Activated naive CD8-positive, alpha-beta T cell treated with anti-CD3 and anti-CD28 coated beads, Interleukin-2, amount 50 U/mL, for 24 hours (primary cell): ENCODE results near the gene MDH1B.
"Not testable (repeated sequence)": the region's sequence is repeated elsewhere in the genome, so short reads cannot be mapped to it uniquely, and the experiment has no call there.

Experiments used
- ATAC-seq: fragments of 150-1000 bp; cut with Tn5 transposase; one replicate; pipeline ENCODE4 v1.10.0; 2021
- DNase-seq: peaks from one replicate; pipeline ENCODE4 v3.0.0; 2021
- H3K27ac Mint-ChIP-seq: one replicate; pipeline ENCODE4 v1.8.0; 2021; ENCODE audit warnings: mild to moderate bottlenecking, mixed read lengths
- H3K27me3 Mint-ChIP-seq: one replicate; pipeline ENCODE4 v1.8.0; 2021; ENCODE audit warnings: mixed read lengths
- H3K36me3 Mint-ChIP-seq: one replicate; pipeline ENCODE4 v1.8.0; 2021; ENCODE audit warnings: low read depth, mixed read lengths
- H3K4me1 Mint-ChIP-seq: one replicate; pipeline ENCODE4 v1.8.0; 2021; ENCODE audit warnings: mixed read lengths
- H3K4me3 Mint-ChIP-seq: one replicate; pipeline ENCODE4 v1.8.0; 2021; ENCODE audit warnings: mild to moderate bottlenecking, moderate library complexity, mixed read lengths
- H3K9me3 Mint-ChIP-seq: one replicate; pipeline ENCODE4 v1.8.0; 2021; ENCODE audit warnings: mixed read lengths

Gene MDH1B

GRCh38 chr2:206765242-206766056 is at the start of gene MDH1B, which contains the start of gene FASTKD2:
MDH1B (minus strand) TSS chr2:206765328; CDS start chr2:206765271, 57 bp downstream.
FASTKD2 (plus strand) TSS chr2:206765606; CDS start chr2:206766694, 1,088 bp downstream.
- Mint-ChIP-seq H3K27ac (peak within 1 kb of the TSS; percentile 98), H3K36me3 (peaks cover 27% of the 10 kb centered on the region), H3K4me3 (peak within 1 kb of the TSS; percentile 95), H3K27me3 (peaks cover 9% of the 10 kb centered on the region), H3K9me3 (no peaks in the 10 kb centered on the region), H3K4me1 (peaks cover 39% of the 10 kb centered on the region)
- ATAC-seq (peak; percentile 87), DNase-seq (peak; percentile 87)

GRCh38 chr2:206814498-206814897 is 49.4 kb upstream of the MDH1B start:
- Mint-ChIP-seq H3K4me3 (no peak overlapping the region), H3K9me3 (peaks cover 7% of the 10 kb centered on the region), H3K27me3 (no peaks in the 10 kb centered on the region), H3K36me3 (peaks cover 1% of the 10 kb centered on the region), H3K27ac (no peak overlapping the region), H3K4me1 (no peaks in the 10 kb centered on the region)
- ATAC-seq (no peak), DNase-seq (no peak)

- not testable (repeated sequence) for ATAC-seq, H3K4me3 Mint-ChIP-seq, H3K9me3 Mint-ChIP-seq, H3K27ac Mint-ChIP-seq, H3K36me3 Mint-ChIP-seq, DNase-seq, H3K27me3 Mint-ChIP-seq, H3K4me1 Mint-ChIP-seq
Observed at GRCh38 chr2:206812471-206812870, 47.3 kb upstream of the MDH1B start.

GRCh38 chr2:206807624-206808023 is 42.5 kb upstream of the MDH1B start:
- not testable (repeated sequence) for H3K4me3 Mint-ChIP-seq, H3K27ac Mint-ChIP-seq, H3K36me3 Mint-ChIP-seq, ATAC-seq, DNase-seq, H3K9me3 Mint-ChIP-seq, H3K27me3 Mint-ChIP-seq, H3K4me1 Mint-ChIP-seq

GRCh38 chr2:206805887-206806607 is 40.9 kb upstream of the MDH1B start:
- H3K4me1 Mint-ChIP-seq: peaks cover 4% of the 10 kb centered on the region
- H3K9me3 Mint-ChIP-seq: no peaks in the 10 kb centered on the region
- H3K36me3 Mint-ChIP-seq: no peaks in the 10 kb centered on the region
- no peak overlapping the region for H3K27ac Mint-ChIP-seq
- no peaks in the 10 kb centered on the region for H3K27me3 Mint-ChIP-seq
- H3K4me3 Mint-ChIP-seq: no peak overlapping the region
- ATAC-seq (no peak), DNase-seq (no peak)

GRCh38 chr2:206804326-206804725 is 39.2 kb upstream of the MDH1B start:
- no peak for DNase-seq
- no peak overlapping the region for H3K27ac Mint-ChIP-seq
- H3K9me3 Mint-ChIP-seq: no peaks in the 10 kb centered on the region
- H3K4me1 Mint-ChIP-seq: peaks cover 19% of the 10 kb centered on the region
- ATAC-seq: no peak
- H3K27me3 Mint-ChIP-seq: no peaks in the 10 kb centered on the region
- H3K4me3 Mint-ChIP-seq: no peak overlapping the region
- no peaks in the 10 kb centered on the region for H3K36me3 Mint-ChIP-seq

- peaks cover 3% of the 10 kb centered on the region for H3K36me3 Mint-ChIP-seq
- H3K27ac Mint-ChIP-seq: no peak overlapping the region
- peaks cover 32% of the 10 kb centered on the region for H3K4me1 Mint-ChIP-seq
- DNase-seq (no peak), ATAC-seq (no peak)
- H3K4me3 Mint-ChIP-seq: no peak overlapping the region
- no peaks in the 10 kb centered on the region for H3K9me3 Mint-ChIP-seq
- H3K27me3 Mint-ChIP-seq: no peaks in the 10 kb centered on the region
Observed at GRCh38 chr2:206802654-206803514, 37.8 kb upstream of the MDH1B start.

GRCh38 chr2:206801418-206802189 is 36.5 kb upstream of the MDH1B start:
- no peaks in the 10 kb centered on the region for H3K27me3 Mint-ChIP-seq
- no peak overlapping the region for H3K4me3 Mint-ChIP-seq
- no peak for ATAC-seq
- H3K36me3 Mint-ChIP-seq: peaks cover 3% of the 10 kb centered on the region
- H3K9me3 Mint-ChIP-seq: no peaks in the 10 kb centered on the region
- no peak for DNase-seq
- H3K4me1 Mint-ChIP-seq: peaks cover 39% of the 10 kb centered on the region
- H3K27ac Mint-ChIP-seq: no peak overlapping the region

GRCh38 chr2:206800506-206801417 is 35.6 kb upstream of the MDH1B start:
- Mint-ChIP-seq H3K27ac (no peak overlapping the region), H3K27me3 (no peaks in the 10 kb centered on the region), H3K9me3 (no peaks in the 10 kb centered on the region), H3K4me3 (no peak overlapping the region), H3K4me1 (peaks cover 39% of the 10 kb centered on the region), H3K36me3 (peaks cover 3% of the 10 kb centered on the region)
- no peak for ATAC-seq
- peak; percentile 29 for DNase-seq

GRCh38 chr2:206799083-206799482 is 34.0 kb upstream of the MDH1B start:
- no peak overlapping the region for H3K4me3 Mint-ChIP-seq
- peaks cover 7% of the 10 kb centered on the region for H3K36me3 Mint-ChIP-seq
- ATAC-seq (peak; percentile 88), DNase-seq (no peak)
- no peaks in the 10 kb centered on the region for H3K9me3 Mint-ChIP-seq
- peak overlapping the region; percentile 10 for H3K27ac Mint-ChIP-seq
- peaks cover 39% of the 10 kb centered on the region for H3K4me1 Mint-ChIP-seq
- H3K27me3 Mint-ChIP-seq: no peaks in the 10 kb centered on the region

GRCh38 chr2:206798000-206798399 is 32.9 kb upstream of the MDH1B start:
- Mint-ChIP-seq H3K9me3 (no peaks in the 10 kb centered on the region), H3K4me1 (peaks cover 39% of the 10 kb centered on the region), H3K27me3 (no peaks in the 10 kb centered on the region), H3K36me3 (peaks cover 10% of the 10 kb centered on the region), H3K27ac (peak overlapping the region; percentile 62), H3K4me3 (peak overlapping the region; percentile 2)
- DNase-seq (no peak), ATAC-seq (peak; percentile 52)

- H3K4me1 Mint-ChIP-seq: peaks cover 35% of the 10 kb centered on the region
- DNase-seq: no peak
- no peak overlapping the region for H3K4me3 Mint-ChIP-seq
- H3K27me3 Mint-ChIP-seq: no peaks in the 10 kb centered on the region
- peaks cover 13% of the 10 kb centered on the region for H3K36me3 Mint-ChIP-seq
- no peaks in the 10 kb centered on the region for H3K9me3 Mint-ChIP-seq
- peak overlapping the region; percentile 62 for H3K27ac Mint-ChIP-seq
- ATAC-seq: no peak
Observed at GRCh38 chr2:206797376-206797775, 32.2 kb upstream of the MDH1B start.

GRCh38 chr2:206792645-206793044 is 27.5 kb upstream of the MDH1B start:
- DNase-seq (no peak), ATAC-seq (no peak)
- Mint-ChIP-seq H3K36me3 (peaks cover 39% of the 10 kb centered on the region), H3K4me1 (peaks cover 4% of the 10 kb centered on the region), H3K9me3 (no peaks in the 10 kb centered on the region), H3K27ac (no peak overlapping the region), H3K4me3 (no peak overlapping the region), H3K27me3 (no peaks in the 10 kb centered on the region)
